ENCODE data around the gene OCA2.

The OCA2 gene

GRCh38 chr15:27774191-27774590 lies 324.9 kb downstream of the OCA2 start:
- no peak for TF ChIP-seq CTCF (IDR thresholded peaks at IDR 0.05; ENCODE audit: low read depth, low read length)
- no peak for DNase-seq (ENCODE audit: extremely low read depth, low read depth)

- no peak for TF ChIP-seq CTCF (IDR thresholded peaks at IDR 0.05; ENCODE audit: low read depth, low read length)
- DNase-seq (ENCODE audit: extremely low read depth, low read depth): no peak
Measured at GRCh38 chr15:27771892-27772291, 327.2 kb downstream of the OCA2 start.

GRCh38 chr15:27770769-27771554 lies 328.2 kb downstream of the OCA2 start:
- no peak for TF ChIP-seq CTCF (IDR thresholded peaks at IDR 0.05; ENCODE audit: low read depth, low read length)
- DNase-seq (ENCODE audit: extremely low read depth, low read depth): no peak

GRCh38 chr15:27770086-27770607 lies 329.0 kb downstream of the OCA2 start:
- no peak for DNase-seq (ENCODE audit: extremely low read depth, low read depth)
- TF ChIP-seq CTCF (IDR thresholded peaks at IDR 0.05; ENCODE audit: low read depth, low read length): no peak

- DNase-seq (ENCODE audit: extremely low read depth, low read depth): no peak
- no peak for TF ChIP-seq CTCF (IDR thresholded peaks at IDR 0.05; ENCODE audit: low read depth, low read length)
Measured at GRCh38 chr15:27769652-27770051, 329.5 kb downstream of the OCA2 start.

GRCh38 chr15:27768732-27769475 lies 330.2 kb downstream of the OCA2 start:
- no peak for DNase-seq (ENCODE audit: extremely low read depth, low read depth)
- no peak for TF ChIP-seq CTCF (IDR thresholded peaks at IDR 0.05; ENCODE audit: low read depth, low read length)
